ENCODE results near the gene GPR139.

The GPR139 gene

GRCh38 chr16:20102521-20102920 lies 28.8 kb upstream of the GPR139 start (continued):
- 0 out of 2 replicates have a peak, but pooled peaks have one; percentile 34 for TF ChIP-seq ZNF473 (tag by site-specific recombination; IDR thresholded peaks at IDR 0.05)
- no peak for TF ChIP-seq ZNF274 (IDR thresholded peaks at IDR 0.05; ENCODE audit: low read length)
- no peak for TF ChIP-seq ZNF274 (tag by site-specific recombination; IDR thresholded peaks at IDR 0.05; ENCODE audit: borderline replicate concordance)
- TF ChIP-seq GFI1B (tag by site-specific recombination; IDR thresholded peaks at IDR 0.05), result no peak

DNA sequence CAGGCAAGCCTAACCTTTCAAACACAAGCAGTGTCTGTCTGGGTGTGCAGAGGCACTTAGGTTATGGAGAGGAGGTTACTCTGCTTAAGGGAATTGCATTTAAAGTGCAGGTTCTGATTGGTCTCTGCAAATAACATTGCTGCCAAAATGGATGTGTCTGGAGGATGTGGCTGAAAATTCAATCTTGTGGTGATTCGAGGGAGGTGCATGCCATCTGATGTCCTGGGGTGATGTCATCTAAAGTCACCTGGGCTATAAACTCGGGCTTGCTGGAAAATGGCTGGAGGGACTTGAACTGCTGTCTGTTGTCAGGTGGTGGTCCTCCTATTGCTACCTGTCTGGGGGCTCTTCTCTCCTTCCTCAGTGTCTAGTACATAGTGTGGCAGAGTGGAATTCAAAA lies 28.3 kb upstream of the GPR139 start:
- POLR2A ChIA-PET, result no interaction called here
- no peaks in the 10 kb centered on the region for H3K9me3 ChIP-seq (ENCODE audit: control insufficient read depth, insufficient read depth, low read depth, low read length)
- H3K4me1 ChIP-seq (ENCODE audit: control insufficient read depth, insufficient read depth, low read length), result no peaks in the 10 kb centered on the region
- CTCF ChIA-PET, result no interaction called here
- TF ChIP-seq PRDM10 (tag by site-specific recombination; IDR thresholded peaks at IDR 0.05), result no peak
- TF ChIP-seq, protein P1, sequence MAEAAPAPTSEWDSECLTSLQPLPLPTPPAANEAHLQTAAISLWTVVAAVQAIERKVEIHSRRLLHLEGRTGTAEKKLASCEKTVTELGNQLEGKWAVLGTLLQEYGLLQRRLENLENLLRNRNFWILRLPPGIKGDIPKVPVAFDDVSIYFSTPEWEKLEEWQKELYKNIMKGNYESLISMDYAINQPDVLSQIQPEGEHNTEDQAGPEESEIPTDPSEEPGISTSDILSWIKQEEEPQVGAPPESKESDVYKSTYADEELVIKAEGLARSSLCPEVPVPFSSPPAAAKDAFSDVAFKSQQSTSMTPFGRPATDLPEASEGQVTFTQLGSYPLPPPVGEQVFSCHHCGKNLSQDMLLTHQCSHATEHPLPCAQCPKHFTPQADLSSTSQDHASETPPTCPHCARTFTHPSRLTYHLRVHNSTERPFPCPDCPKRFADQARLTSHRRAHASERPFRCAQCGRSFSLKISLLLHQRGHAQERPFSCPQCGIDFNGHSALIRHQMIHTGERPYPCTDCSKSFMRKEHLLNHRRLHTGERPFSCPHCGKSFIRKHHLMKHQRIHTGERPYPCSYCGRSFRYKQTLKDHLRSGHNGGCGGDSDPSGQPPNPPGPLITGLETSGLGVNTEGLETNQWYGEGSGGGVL (tag by site-specific recombination; IDR thresholded peaks at IDR 0.05), result no peak
- no peak for TF ChIP-seq SCRT2 (tag by site-specific recombination; IDR thresholded peaks at IDR 0.05)
- TF ChIP-seq ZNF23 (tag by site-specific recombination; IDR thresholded peaks at IDR 0.05; ENCODE audit: borderline replicate concordance), result no peak
- TF ChIP-seq, protein P2, sequence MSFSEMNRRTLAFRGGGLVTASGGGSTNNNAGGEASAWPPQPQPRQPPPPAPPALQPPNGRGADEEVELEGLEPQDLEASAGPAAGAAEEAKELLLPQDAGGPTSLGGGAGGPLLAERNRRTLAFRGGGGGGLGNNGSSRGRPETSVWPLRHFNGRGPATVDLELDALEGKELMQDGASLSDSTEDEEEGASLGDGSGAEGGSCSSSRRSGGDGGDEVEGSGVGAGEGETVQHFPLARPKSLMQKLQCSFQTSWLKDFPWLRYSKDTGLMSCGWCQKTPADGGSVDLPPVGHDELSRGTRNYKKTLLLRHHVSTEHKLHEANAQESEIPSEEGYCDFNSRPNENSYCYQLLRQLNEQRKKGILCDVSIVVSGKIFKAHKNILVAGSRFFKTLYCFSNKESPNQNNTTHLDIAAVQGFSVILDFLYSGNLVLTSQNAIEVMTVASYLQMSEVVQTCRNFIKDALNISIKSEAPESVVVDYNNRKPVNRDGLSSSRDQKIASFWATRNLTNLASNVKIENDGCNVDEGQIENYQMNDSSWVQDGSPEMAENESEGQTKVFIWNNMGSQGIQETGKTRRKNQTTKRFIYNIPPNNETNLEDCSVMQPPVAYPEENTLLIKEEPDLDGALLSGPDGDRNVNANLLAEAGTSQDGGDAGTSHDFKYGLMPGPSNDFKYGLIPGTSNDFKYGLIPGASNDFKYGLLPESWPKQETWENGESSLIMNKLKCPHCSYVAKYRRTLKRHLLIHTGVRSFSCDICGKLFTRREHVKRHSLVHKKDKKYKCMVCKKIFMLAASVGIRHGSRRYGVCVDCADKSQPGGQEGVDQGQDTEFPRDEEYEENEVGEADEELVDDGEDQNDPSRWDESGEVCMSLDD (tag by site-specific recombination; IDR thresholded peaks at IDR 0.05), result no peak
- TF ChIP-seq ZNF768 (tag by site-specific recombination; IDR thresholded peaks at IDR 0.05), result no peak
- TF ChIP-seq ZNF560 (tag by site-specific recombination; IDR thresholded peaks at IDR 0.05; ENCODE audit: borderline replicate concordance), result no peak
- TF ChIP-seq, protein P3, sequence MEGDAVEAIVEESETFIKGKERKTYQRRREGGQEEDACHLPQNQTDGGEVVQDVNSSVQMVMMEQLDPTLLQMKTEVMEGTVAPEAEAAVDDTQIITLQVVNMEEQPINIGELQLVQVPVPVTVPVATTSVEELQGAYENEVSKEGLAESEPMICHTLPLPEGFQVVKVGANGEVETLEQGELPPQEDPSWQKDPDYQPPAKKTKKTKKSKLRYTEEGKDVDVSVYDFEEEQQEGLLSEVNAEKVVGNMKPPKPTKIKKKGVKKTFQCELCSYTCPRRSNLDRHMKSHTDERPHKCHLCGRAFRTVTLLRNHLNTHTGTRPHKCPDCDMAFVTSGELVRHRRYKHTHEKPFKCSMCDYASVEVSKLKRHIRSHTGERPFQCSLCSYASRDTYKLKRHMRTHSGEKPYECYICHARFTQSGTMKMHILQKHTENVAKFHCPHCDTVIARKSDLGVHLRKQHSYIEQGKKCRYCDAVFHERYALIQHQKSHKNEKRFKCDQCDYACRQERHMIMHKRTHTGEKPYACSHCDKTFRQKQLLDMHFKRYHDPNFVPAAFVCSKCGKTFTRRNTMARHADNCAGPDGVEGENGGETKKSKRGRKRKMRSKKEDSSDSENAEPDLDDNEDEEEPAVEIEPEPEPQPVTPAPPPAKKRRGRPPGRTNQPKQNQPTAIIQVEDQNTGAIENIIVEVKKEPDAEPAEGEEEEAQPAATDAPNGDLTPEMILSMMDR (tag by site-specific recombination; IDR thresholded peaks at IDR 0.05), result no peak
- no peak for TF ChIP-seq ZNF658 (tag by site-specific recombination; IDR thresholded peaks at IDR 0.05)
- TF ChIP-seq ZNF214 (tag by site-specific recombination; IDR thresholded peaks at IDR 0.05; ENCODE audit: borderline replicate concordance), result no peak
- no peak for TF ChIP-seq ZNF433 (tag by site-specific recombination; IDR thresholded peaks at IDR 0.05; ENCODE audit: low read depth)
- H3K4me3 ChIP-seq (ENCODE audit: low read depth, low read length), result no peak overlapping the region
- no peak overlapping the region for H3K27ac ChIP-seq (ENCODE audit: extremely low read depth, low read depth, low read length)
- no peaks in the 10 kb centered on the region for H3K36me3 ChIP-seq (ENCODE audit: control insufficient read depth in 2 of 2, insufficient read depth in 1 of 2, low read length in 2 of 2)
